HG02623 (cell line): ENCODE results near the gene TMEM120B.

Source experiments
- ATAC-seq: cut with Tn5 transposase; IDR thresholded peaks from one replicate; pipeline ENCODE4 v1.9.1; 2021; ENCODE audit warnings: moderate library complexity; ENCODE audit not compliant: unreplicated experiment

Gene TMEM120B

DNA sequence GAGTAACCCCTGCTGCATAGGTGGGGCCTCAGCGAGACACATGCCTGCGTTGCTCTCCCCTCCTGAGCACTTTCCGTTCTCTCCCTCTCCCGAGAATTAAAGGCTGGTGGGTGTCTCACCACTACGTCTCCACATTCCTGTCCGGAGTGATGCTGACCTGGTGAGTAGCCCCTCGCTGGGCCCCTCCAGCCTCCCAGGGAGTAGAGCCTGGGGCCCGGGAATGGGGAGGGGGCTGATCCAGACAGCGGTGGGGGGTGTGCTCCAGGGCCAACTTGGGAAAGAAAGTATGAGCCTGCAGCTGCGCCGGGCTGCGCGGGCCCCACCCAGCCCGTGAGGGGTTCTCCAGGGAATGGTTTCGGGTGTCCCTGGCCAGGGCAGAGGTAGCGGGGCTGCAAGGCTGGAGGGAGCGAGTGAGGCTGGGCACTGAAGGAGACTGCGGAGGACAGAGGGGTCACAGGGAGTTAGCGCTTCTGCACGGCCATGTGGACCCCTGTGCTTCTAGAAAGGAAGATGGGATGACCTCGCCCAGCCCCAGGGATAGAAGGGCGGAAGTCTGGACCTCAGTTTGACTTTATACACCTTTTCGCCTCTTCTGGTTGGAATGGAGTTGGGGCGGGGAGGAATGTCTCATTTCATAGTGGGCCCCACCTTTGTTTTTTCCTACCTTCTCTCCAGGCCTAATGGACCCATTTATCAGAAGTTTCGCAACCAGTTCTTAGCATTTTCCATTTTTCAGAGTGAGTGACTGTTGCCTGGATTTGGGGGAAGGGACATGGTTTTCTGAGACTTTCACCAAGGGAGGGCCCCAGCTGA is 58.5 kb downstream of the TMEM120B start:
- no peak for ATAC-seq

DNA sequence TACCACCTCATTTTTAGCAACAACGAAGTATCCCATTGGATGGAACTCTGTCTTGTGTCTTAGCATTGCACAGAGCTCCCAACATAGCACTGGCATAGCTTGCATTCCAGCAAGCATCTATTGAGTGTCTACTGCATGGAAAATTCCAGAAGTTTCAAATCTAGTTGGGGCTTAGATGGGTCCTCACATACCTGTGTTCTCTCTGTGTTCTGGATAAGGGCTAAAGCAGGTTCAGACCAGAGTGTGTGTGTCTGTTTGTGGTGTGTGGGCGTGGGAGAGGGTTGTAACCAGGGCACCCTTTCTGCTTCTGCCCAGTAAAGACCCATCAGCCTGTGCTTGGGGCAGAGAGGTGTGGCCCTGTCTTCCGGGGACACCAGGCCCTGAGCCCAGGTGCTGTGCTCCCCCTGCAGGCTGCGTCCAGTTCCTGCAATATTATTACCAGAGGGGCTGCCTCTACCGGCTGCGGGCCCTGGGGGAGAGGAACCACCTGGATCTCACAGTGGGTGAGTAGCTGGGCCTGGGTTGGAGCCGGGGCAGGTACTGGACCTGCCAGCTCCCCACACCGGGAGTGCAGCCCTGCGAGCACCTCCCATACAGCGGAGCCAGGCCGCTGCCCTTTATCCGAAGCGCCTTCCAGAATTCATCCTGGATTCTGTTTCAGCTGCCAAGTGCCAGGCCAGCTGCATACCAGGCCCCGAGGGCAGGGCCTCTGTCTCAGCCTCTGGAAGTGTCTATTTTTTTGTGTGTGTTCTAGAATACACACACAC is 60.6 kb downstream of the TMEM120B start:
- ATAC-seq, result peak; percentile 56

DNA sequence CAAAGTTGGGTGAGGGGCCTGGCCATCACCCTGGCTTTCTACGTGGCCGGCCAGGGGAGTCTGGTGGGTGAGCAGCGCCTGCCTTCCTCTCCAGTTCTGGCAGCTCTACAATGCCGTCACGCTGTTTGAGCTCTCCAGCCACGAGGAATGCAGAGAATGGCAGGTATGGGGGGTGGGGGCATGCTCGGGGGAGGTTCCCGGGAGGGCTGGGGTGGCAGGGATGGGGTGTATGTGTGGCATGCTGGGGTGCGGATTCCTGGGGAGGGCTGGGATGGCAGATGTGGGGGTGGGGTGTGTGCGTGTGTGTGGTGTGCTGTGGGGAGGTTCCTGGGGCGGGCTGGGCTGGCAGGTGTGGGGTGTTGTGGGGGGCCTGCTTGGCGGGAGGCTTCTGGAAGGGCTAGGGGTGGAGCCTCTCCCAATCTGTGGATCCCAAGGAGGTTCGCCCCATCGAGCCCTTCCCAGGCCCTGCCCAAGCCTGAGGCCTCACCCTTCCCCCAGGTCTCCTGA is 62.5 kb downstream of the TMEM120B start:
- ATAC-seq, result no peak

DNA sequence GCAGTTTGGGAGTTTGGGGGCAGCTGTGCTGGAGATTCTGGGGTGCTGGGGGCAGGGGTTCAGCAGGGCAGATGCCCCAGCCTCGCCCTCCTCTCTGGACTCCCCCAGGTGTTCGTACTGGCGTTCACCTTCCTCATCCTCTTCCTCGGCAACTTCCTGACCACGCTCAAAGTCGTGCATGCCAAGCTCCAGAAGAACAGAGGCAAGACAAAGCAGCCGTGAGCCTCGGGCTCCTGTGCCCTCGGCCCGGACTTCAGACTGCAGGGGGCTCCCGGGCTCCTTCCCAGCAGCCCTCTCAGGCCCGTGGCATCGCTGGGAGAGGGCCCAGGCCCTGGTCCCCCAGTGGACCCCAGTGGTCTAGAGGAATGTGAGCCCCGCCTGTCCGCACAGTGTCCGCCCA is 62.9 kb downstream of the TMEM120B start:
- no peak for ATAC-seq

DNA sequence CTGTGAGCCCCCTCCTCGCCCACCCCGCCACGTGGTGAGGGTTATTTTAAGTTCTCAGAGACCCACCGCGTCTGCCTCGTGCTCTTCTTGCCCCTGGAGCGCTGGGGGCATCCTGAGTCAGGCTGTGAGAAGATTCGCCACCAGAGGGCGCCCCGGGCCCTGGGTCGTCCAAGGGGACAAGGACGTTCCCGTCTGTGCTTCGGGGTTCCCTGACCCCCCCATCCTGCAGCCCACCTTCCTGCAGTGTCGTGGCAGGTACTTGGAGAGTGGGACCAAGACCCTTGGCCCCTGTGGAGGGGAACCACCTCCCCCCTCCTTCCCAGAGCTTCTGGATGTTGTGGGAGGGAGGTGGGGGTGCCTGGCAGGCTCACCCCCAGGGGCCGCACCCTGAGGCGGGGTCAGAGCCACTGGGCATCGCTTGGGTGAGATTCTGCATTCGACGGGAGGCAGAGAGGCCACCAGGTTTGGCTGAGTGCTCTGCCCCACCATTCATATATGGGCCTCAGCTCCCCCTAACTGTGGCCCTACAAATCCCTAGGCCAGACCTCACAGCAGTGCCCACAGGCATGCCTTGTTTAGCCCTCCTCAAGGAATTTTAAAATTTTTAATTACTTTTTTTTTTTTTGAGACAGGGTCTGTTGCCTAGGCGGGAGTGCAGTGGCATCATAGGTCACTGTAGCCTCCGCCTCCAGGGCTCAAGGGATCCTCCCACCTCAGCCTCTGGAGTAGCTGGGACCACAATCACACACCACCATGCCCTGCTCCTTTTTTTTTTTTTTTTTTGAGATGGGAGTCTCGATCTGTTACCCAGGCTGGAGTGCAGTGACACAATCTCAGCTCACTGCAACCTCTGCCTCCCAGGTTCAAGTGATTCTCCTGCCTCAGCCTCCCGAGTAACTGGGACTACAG is 63.9 kb downstream of the TMEM120B start:
- no peak for ATAC-seq

DNA sequence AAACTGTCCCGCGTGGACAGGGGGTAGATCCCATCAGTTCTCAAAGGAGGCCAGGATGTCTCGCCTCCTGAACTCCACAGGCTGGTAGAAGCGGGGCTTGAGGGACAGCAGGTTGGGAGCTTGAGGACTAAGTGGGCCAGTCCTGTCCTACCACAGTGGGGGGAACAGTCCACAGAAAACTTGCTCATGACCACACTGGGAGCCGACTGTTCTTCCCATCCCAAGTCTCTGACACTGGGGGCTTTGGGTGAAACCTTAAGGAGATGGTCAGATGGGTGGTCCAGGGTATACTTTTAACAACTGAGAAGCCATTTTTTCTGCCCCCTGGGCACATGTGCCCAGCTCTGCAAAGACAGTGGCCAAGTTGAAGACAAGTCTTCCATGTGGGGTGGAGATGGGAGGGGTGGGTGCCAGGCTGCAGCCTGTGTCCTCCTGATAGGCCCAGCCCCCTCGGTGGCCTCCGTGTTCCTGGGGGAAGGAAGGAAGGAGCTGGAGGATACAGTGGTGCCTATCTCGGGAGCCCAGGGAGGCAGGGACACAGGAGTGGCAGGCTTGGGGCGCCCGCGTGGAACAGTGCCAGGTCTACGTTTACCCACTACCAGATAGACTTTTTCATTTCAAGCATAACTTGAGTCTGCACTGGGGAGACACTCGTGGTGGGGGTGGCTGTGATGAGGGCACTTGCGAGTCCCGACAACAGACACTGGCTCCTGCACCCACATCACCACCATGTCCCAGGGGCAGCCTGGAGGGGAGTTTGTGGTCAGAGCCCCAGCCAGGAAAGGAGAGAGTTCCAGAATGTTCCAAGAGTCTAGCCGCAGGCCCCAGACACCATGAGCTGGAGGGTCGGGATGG is 66.2 kb downstream of the TMEM120B start:
- ATAC-seq, result no peak

DNA sequence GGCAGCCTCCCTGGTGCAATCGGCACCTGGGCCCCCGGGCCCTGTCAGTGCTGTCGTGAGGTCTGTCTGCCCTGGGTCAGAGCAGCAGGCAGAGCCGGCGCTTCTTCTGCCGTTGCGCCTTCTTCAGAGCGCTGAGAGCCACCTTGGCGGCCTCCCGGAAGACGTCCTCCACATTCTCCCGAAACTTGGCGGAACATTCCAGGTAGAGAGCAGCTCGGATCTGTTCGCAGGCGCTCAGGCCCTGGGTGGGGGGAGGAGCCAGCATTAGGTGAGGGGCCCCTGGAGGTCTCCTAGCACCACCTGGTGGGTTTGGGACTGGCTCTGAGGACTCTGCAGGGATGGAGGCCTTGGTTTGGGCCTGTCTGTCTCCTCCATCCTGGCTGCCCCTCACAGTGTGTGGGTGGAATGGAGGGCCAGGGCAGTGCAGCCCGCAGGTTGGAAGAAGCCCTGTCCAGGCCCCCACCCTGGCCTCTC is 66.9 kb downstream of the TMEM120B start:
- no peak for ATAC-seq

DNA sequence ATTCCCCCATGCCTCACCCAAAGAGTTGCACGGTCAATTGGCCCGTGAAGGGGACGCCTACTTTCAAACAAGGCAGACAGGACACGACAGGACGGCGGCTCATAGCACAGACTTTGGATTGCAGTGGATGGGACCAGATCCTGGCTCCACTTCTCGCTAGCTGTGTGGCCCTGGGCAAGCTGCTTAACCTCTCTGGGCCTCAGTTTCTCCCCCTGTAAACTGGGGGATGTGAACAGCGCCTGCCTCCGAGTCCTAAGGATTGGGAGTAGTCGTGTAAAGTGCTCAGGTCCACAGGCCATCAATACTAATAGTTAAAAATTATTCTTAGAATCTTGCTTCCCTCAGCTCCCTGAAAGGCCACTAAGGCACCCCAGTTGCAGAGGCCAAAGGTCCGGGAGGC is 67.9 kb downstream of the TMEM120B start:
- ATAC-seq, result no peak

DNA sequence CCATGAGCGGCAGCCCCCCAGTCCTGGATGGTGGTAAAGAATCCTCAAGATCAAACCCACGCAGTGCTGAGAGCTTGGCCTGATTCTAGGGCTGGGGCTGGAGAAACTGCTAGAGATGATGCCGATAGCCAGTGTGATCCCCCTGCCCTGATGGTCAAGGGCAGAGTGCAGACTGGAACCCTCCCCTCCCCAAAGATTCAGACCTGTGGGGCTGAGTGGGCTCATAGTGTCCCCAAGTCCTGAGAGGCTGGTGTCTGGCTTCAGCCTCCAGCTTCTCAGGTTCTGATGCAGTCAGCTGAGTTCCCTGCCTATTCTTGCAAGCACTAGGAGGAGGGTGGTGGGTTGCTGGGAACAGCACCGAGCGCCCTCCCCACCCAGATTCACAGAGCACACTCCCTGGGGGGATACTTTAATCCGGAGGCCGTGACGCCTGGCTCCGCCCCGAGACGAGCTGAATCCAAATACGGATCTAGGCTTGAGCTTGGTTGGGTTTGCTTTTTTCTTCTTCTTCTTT is 69.0 kb downstream of the TMEM120B start:
- peak; percentile 30 for ATAC-seq

DNA sequence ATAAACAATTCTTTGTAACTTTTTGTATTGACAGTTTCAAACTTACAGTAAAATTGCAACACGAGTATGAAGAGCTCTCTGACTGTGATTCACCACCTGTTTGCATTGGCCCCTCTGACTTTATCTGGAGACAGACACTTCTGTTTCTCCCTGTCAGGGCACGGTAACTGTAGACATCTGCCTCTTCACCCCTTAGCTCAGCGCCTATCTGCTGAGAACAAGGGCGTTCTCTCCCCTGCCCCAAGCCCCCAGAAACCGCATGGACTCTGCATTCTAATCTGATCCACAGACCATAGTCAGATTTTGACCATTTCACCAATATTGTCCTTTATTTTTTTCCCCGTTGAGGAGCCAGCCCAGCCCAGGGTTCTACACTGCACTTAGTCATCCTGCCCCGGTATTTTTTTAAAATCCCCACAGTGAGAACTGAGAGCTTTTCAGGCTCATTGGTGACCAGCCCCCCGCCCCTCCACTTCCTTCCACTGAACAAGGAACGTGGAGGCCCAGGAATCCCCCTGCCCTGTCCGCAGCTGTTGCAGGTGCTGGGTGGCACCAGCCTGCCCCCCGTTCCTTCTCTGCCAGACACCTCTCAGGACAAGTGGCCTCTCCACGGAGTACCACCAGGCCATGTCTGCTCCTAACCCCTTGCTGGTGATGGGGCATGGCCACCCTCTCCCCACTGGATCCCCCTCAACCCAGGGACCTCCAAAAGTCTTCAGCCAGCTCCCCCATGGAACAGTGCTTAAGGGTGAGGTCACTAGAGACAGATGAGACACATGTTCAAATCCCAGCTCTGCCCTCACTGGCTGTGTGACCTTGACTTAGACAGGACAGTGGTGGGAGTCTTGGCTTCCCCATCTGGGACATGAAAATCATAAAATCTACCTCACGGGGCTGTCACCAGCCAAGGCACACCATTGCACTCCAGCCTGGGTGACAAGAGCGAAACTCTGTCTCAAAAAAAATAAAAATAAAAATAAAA is 69.7 kb downstream of the TMEM120B start:
- peak; percentile 37 for ATAC-seq

DNA sequence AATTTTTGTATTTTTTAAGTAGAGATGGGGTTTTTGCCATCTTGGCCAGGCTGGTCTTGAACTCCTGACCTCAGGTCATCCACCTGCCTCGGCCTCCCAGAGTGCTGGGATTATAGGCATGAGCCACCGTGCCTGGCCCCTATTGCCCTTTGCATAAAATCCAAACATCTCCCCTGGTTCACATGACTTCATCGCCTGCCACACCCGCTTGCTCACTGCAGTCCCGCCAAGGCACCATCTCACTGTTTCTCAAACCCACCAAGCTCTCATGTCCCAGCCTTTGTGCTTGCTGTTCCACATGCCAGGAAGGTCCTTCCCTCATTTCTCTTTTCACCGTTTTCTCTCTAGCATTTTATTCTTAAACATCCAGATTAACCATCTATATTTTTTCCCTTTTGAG is 71.2 kb downstream of the TMEM120B start:
- ATAC-seq, result no peak

DNA sequence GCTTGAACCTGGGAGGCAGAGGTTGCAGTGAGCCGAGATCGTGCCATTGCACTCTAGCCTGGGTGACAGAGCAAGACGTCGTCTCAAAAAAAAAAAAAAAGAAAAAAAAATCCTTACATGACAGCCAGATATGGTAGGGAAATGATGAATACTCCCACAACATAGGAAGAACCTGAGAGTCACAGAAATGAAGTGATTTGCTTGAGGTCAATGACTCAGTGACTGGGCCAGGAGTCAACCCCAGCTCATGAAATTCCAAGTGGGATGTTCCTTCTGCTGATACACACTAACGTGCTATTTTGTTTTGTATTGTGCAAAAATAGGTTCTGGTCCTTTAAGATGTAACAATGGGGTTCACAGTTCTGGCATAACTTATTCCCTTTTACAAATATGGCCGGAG is 71.9 kb downstream of the TMEM120B start:
- no peak for ATAC-seq

DNA sequence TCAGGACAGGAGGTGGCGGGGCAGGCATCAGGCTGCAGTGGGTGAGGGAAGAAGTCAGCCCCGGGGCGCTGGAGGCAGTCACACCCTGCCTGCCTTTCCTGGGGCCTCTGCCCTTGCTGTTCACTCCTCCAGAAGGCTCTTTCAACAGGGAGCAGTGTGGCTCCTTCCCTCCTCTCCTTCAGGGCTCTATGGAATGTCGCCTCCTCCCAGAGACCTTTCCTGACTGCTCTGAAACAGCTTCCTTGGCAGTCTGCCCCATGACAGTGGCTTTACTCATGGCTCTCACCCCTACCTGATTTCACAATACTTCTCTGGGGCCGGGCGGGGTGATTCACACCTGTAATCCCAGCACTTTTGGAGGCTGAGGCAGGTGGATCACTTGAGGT is 73.9 kb downstream of the TMEM120B start:
- no peak for ATAC-seq

DNA sequence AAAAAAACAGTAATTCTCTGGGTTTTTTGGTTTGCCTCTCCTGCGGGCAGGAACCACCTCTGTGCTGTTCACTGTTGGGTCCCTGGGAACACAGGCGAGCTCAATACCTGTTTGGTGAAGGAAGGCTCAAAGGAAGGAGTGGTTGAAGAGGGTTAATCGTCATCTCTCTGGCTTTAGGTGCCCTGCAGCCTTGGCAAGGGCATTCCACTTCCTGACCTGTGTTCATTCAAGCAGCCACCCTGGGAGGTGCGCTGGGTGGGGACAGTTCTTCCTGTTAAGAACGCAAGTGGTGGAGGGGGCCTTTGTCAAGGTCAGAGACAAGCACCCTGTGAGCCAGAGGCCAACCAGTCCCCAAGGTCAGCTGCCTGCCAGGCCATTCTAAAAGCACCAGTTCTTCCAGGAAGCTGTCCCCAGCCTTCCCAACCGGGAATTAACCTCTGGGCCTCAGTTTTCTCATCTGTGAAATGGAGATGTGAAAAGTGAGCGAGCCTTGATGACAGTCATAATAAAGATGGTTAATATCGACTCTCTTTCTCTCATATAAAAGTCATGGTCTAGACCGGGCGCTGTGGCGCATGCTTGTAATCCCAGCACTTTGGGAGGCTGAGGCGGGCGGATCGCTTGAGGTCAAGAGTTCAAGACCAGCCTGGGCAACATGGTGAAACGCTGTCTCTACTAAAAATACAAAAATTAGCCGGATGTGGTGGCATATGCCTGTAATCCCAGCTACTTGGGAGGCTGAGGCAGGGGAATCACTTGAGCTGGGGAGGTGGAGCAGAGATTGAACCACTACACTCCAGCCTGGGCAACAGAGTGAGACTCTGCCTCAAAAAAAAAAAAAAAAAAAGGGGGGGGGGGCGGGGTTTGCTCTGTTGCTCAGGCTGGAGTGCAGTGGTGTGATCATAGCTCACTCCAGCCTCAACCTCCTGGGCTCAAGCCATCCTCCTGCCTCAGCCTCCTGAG is 74.8 kb downstream of the TMEM120B start:
- ATAC-seq, result no peak

DNA sequence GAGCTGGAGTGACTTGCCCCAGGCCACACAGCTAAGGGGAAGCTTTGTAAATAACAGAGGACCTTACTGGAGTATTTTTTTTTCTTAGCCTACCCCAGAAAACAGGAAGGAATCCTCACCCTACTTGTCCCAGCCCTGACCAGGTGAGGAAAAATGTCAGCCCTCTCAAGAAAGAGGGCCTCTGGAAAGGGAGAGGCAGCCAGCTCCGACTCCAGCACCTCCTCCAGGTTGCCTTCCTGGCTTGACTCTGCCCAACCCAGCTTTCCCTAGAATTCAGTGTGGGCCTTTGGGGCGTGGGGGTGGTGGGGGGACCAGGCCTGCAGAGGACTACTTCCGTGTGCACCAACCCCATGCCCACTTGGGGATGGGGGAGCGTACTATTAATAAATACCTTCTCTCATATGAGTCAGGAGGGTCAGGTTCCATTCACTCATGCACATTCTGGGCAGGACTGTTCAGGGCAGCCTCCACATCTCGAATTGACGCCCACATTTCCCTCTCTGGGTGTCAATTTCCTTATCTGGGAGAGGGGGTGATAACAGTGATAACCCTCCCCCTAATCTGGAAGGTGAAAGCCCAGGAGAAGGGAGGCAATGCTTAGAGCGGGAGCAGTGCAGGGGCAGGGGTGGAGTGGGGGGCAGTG is 75.7 kb downstream of the TMEM120B start:
- no peak for ATAC-seq

DNA sequence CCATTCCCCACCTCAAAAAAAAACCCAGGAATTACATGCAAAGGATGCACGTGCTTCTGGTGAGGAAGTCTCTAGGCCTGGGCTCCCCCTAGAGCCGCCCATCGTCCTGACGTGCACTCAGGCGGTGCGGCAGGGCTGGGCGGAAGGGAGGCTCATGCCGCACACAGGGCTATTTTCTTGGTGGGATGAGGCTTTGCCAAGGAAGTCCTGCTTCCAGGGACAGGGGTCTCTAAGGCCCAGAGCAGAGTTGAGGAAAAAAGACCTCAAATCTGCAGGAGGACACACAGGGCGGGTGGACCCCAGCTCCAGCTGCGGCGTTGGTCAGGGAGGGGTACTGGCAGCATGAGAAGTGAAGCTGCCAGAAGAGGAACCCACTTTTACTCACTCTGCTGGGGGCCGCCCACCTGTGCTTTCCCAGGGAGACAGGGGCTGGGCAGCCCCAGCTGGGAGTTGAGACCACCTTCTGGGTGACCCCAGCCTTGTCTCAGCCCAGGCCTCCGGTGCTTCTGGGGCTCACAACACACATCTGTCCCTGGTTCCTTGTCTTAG is 76.8 kb downstream of the TMEM120B start:
- ATAC-seq, result peak; percentile 4
